Activated CD8-positive, alpha-beta memory T cell treated with anti-CD3 and anti-CD28 coated beads for 1 hour (primary cell): ENCODE measurements around the gene NCKAP5.

Experiments
- DNase-seq, 2 donors: peaks; one replicate each; pipeline ENCODE4 v3.0.0-alpha.2; 2020; ENCODE audit warnings: low read depth in 1 of 2; ENCODE audit errors: extremely low read depth in 1 of 2

Gene NCKAP5

DNA sequence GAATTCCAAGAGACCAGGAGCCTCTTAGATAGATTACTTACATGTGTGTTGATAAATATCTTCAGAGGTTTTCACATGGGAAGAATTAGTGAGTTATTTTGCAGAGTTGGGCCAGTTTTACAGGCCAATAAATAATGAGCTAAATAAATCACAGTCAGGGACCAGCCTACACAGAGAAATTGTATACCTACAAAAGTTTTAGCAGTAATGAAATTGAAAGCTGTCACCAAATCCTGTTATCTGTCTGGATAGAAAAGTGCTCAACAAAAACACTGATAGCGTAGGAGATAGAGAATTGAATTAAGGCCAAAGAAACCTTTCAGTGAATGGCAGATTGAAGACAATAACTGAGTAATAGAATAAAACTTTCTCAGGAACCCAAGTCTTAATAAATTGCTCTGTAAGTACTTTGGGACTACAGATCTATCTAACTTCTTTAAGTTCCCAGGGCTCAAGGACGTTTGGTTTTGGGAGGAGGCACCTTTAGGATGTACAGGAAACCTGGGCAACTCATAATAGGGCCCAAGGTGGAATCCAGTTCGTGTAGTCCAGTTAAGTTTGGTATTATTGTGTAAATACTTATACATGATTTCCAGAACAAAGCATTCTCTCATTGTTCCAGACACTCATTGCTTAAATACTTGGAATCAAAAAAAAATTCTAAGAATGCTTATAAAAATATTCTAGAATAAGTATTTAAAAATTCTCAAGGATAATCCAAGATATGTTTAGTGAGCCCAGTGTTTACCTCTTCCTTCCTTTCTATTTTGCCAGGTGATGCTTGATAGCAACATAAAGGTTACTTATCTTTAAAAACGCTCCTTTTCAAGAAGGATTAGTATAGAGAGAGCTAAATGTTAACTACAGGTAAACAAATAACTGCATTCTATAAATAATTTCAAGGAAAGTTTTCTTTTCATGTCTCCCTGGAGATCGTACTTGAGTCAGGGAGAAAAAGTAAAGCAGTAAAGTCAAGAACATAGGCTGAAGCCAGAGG is 134.5 kb downstream of the NCKAP5 start:
- no peak for DNase-seq

DNA sequence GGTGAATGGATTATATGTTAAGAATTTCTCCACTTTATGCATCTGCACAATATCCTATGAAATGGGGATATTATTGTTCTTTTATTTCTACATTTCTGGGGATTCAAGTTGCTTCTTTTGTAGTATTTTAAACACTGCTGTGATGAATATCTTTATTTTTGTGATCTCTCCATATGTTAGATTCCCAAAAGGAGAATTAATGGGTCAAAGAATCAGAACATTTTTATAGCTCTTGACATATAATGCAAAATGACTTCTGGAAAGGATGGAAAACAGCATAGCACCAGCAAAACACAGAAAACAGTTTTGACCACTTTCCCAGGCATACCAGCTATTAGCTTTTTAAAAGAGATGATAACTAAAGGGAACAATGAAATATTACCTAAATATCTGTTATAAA is 135.5 kb downstream of the NCKAP5 start:
- no peak for DNase-seq

DNA sequence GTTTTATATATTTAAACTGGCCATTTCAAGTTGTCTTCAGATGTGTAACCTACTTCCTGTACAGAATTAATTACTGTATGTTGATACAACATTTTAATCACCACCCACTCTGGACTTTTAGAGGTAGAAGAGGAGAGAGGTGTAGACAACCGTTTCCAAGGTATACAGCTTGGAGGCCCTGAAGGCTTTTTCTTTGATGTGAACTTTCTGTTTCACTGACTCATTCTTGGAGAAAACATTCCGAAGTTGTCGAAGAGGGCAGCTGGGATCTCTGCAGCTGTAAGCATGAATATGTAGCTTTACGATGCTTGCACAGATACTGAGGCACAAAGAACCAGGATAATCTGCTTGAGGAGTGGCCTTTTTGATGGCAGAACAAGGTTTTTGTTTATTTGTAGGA is 137.0 kb downstream of the NCKAP5 start:
- DNase-seq: no peak

DNA sequence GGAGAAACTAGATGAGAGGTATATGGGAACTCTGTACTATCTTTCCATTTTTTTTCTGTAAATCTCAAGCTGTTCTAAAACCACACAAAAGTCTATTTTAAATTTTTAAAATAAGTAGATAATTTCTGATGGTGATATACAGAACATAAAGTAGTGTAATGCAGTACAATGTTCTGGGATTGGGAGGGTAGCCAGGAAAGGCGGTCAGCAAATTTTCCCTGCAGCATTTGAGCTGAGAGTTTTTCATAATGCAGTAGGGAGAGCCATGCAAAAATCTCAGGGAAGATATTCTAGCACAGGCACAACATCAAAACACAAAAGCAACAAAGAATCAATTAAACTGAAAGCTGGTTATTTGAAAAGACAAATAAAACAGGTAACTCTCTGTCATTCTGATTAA is 141.5 kb downstream of the NCKAP5 start:
- no peak for DNase-seq

DNA sequence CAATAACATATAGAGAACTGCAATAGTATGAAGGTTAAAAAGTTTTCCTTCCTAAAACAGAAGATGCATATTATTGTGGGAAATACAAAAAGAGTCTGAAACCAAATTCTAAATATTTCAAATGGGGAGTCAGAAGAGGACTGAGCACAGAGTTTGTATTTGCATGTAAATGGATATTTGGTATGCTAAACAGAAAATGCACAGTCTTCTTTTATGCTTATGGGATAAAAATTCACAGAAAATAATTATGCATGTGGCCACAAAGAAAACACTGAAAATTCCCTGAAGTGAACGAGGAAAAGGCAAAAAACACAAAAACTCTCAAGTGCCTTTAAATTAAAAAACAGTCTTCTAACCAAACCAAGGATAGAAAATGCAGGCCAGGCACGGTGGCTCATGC is 142.7 kb downstream of the NCKAP5 start:
- DNase-seq: no peak

DNA sequence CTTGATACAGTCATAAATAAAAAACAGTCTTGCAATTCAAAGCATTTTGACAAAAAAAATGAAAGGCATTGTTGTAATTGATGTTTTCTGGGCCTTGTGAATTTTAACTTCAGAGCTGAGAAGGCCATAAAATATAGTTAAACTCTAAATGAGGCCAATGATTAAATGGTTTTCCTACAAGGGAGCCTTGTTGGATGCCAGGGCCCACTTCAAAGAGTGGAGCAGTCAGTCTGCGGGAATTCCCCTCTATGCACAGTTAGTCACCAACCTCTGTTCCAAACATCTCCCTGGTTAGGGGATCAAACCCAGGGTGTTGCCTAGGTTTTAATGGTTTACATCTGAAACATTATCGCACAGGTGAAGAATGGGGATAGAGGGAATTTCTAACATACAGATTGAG is 143.4 kb downstream of the NCKAP5 start:
- no peak for DNase-seq

DNA sequence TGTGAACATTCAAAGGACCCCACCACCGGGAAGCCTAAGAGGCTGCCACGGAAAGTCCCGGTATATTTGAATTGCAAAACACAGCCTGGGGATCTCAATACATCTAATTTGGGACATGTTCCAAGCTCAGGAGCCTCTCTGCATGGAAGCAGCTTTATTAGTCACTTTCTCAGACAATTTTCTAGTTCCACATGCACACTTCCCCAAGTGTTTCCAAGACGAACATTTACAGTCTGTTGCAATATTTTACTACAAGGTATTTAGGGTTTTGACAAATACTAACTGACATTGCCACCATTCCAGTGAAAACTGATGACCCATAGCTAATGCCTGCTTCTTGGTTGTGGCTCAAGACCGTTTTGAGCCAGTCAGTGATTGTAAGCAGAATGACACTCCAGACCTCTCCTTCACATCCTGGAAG is 145.3 kb downstream of the NCKAP5 start:
- DNase-seq: no peak

DNA sequence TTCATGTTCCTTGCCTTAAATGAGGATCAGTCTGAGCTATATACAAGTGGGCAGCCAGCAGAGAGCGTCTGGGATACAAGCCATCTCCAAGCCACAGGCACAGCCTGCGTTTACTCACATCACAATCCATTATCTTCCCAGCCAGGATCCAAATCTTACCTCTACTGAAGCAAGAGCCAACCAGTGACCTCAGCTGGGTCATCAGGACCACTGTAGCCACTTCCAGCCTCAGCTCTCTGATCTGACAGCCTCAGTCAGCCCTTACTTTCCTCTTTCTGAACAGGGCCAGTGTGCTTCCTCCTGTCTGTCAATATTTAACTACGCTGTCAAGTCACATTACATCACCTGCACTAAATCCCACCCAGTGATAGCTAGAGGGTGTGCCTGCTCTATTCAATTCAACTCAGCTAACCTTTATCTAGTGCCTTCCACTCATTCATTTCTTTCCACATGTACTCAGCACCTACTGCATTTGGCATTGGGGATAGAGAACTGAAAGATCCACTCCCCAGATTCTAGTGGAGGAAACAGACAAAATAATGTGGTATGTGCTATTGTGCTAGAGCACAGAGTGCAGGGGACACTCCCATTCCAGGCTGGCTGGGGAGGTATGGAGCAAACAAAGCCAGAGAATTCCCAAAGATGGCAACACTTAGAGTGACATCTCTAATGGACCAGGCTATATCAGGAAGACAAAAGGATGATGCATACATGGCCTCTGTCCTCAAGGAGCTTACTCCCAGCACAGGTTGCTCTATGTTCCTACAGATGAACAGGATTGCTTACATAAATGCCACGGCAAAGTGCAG is 146.5 kb downstream of the NCKAP5 start:
- DNase-seq: no peak

DNA sequence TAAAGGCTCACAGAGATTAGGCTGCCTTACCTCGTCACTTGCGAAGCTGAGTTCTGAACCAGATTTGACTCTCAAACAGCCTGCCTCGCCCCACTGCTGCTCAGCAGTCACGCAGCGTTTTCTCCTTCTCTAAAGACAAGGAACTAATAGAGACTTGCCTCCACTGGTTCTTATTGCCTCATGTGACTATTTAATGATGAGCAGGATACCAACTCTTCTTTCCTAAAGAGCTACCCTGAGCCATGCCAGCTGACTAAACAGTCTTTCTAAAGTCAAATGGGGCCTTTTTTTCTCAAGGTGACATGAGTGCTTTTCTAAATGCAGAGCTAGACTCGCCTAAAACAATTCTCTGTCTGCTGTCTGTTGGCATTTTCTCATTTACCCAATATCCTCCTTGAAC is 147.5 kb downstream of the NCKAP5 start:
- DNase-seq: no peak

DNA sequence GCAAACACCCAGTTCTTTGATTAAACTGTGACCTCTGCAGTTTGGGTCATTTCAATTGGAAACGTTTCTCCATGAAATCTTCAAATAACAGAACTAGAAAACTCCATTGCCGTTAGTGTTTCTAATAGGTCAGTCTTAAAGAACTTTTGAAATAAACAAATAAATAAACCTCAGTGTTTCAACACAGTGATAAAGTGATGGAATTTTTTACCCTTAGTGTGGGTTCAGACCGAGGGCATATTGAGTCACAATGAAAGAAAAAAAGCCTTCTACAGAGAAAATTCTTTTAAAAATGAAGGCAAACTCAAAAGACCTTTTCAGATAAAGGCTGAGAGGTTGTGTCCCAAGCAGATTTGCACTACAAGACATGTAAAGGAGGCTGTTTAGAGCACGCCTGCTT is 149.6 kb downstream of the NCKAP5 start:
- DNase-seq: no peak

DNA sequence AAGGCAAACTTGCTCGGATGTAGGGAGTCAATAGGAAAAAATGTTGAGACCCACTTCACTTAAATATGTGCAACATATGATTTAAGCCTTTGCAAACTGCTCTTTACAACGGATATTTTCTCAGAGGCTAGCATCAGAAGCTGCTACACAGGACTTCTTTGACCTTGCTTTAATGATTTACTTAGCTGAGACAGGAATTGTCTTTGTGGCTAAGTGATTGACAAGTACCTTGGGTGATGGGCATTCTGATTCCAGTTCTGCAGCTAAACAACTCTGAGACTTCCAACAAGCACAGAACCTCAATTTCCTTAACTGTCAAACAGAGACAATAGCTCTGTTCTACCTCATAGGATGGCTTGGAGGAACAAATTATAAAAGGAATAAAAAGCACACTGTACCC is 150.2 kb downstream of the NCKAP5 start:
- no peak for DNase-seq

DNA sequence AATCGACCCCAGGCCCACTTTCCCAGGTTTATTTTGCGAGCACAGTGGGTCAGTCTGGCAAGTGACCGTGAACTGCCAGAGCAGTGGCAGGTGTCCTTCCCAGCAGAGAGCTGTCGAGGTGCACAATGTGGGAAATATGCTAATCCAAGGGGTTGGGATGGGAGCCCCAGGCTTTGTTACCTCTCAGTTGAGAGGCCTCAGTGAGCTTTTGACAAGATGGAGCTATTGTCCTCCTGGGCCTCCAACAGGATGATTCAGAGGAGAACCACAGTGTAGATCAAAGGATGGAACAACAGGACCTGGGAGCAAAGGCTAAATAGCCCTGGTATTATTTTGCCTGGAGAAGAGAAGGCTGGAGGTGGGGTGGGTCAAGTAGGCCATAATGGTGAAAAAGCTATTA is 150.8 kb downstream of the NCKAP5 start:
- no peak for DNase-seq

DNA sequence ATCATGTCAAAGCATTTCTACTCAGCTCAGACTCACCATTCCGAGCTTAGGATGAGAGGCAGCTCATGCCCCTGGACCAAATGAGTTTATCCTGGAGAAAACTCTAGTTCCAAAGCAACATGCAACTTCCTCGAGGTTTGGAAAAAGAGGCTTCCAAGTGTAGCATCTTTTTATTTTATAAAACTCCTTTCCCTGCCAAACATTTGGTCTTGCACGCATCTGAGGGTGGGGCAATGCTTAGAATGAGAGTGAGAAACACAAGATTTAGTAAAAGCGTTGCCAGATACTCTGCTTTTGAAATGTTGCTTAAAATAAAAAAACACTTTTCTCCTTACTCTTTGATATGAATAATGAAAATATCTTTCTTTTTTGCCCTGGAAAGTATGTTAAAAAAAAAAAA is 151.5 kb downstream of the NCKAP5 start:
- no peak for DNase-seq

DNA sequence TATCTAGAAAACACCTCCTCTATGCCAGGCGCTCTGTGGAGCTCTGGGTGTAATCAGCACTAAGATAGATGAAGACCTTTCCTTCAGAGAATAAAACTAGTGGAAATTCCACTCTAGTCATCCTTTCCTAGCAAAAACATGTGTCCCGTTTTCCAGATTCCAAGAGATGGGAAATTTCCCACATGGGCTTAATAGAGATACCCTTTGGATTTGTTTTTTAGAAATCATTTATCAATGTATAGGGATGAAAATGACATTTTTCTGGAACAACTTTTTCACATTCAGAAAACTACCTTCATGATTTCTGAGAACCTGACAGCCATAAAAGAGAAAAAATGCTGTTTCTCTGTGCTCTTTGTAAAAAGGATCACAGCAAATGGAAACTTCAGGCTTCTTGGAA is 152.1 kb downstream of the NCKAP5 start:
- no peak for DNase-seq

DNA sequence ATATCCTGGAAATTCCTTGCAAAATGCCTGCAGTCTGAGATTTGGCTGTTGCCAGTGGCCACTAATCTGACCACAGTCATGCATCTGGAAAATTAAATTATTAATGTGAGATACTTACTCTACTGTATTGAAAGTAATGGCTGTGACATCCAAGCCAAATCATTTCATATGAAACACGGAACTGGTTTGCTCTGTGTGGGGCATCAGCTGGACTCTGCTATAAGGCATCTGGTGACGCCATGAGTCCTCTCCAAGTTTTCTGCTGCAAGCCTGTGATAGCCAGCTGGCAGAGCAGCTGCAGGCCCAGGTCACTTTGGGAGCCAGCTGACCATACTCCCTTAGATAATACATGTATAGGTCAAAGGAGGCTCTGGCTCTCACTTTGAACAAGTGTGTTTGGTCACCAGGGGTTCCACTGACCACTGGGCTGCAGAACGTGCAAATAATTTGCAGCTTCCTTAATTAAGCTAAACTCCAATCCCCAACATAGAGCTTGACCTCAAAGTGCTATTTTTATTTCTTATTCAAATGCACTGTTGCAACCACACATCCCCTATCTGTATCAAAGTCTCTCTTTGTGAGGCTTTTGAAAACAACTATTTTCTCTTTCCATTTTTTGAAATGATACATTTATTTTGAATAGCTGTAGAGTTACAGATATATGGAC is 152.9 kb downstream of the NCKAP5 start:
- DNase-seq: no peak

DNA sequence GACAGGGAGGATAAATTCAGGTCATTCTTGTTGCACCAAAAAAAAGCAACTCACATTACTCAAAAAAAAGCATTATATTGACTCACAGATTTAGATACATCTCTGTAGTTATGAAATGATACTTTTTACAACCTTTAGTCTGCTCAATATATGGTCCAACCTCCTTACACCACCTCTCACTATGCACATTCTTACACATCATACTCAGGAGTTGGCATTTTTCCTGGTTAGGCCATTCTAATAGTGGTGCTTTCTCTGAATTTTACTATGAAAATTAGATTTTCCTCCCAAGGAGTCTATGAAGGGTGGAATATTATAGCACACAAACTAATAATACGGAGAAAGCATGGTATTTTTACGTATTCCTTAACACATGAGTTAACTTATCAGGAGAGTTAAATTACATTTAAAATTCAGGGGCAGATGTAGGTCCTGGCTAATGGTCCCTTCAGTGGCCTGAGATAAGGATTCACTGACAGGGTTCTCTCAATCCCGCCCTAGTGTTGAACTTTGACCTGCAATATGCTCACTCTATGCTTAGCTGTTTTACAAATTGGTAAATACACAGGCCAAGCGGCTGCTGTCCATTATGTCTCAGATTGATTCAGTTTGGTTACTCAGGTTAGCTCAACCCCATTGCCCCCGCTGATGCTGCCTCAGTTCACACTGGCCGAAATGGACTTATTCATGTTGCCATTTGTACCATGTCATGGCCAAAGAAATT is 153.6 kb downstream of the NCKAP5 start:
- no peak for DNase-seq

DNA sequence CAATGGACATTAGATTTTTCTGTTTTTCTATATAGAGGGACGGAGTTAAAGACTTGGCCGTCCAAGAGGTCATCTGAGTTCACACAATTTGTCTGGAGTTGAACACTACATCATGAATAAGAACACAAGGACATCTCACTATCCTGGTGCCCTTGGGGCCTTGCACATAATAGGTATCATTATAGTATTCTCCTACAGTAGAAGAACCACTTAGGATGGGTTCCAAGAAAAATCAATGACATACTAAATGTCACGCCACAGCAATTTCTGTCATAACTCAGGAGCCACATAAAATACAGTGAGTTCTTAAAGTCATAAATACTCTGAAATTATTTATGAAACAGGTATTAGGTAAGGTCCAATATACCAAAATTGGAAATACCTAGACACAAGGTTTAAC is 154.4 kb downstream of the NCKAP5 start:
- DNase-seq: no peak

DNA sequence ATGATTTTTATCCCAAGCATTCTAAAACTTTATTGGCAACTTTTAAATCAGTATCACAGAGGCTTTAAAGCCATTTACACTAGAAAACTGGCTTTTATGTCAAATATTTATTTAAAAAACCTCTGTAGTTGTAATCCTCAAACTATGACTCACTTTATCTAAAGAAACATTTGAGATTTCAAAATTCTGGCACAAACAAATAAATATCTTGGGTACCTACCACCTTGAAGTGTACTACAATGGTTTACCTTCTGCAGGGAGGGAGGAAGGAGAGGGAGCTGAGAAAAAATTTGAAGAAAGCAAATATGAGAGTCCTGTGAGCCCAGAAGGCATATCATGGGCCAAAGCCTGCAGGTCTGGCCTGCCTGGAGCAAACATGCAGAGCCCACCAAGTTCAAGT is 155.6 kb downstream of the NCKAP5 start:
- DNase-seq: no peak

DNA sequence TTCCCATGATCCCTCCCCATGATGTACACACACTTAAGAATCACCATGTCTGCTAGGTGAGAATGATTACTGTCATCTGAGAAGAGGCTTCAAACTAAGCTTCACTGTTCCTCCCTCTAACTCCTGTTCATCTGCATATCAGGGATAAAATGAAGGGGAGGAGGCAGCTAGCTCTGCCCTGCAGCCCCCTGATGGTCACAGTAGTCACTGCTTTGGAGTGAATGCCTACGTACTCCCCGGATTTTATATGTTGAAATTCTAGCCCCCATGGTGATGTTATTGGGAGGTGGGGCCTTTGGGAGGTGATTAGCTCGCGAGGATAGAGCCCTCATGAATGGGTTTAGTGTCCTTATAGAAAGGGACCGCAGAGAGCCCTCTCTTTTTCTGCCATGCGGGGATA is 156.4 kb downstream of the NCKAP5 start:
- no peak for DNase-seq

DNA sequence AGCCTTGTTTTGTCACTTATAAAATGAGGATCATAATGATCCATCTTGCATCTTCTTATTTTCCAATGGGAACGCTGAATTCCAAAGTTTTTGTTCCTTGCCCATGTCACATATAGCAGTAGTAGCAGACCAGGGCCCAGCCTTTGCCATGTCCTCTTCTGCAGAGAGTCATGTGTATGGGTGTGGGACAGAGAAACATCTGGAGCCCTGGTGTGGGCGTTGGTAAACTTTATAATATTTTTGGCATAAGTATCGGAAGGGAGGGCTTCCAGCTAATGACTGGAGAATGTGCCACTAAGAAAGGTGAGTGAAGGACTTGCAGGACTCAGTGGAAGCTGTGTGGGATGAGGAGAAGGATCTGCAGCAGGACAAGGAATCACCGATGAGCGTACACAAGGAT is 157.2 kb downstream of the NCKAP5 start:
- no peak for DNase-seq
